GM18511 (cell line): Measurements from ENCODE around the gene RPL10A.
"Not testable (repeated sequence)": the region's sequence is repeated elsewhere in the genome, so short reads cannot be mapped to it uniquely, and the experiment has no call there.

Experiments used
- ATAC-seq: cut with Tn5 transposase; IDR thresholded peaks from one replicate; pipeline ENCODE4 v1.9.1; 2021; ENCODE audit warnings: mild to moderate bottlenecking, moderate library complexity; ENCODE audit not compliant: unreplicated experiment

RPL10A gene

DNA sequence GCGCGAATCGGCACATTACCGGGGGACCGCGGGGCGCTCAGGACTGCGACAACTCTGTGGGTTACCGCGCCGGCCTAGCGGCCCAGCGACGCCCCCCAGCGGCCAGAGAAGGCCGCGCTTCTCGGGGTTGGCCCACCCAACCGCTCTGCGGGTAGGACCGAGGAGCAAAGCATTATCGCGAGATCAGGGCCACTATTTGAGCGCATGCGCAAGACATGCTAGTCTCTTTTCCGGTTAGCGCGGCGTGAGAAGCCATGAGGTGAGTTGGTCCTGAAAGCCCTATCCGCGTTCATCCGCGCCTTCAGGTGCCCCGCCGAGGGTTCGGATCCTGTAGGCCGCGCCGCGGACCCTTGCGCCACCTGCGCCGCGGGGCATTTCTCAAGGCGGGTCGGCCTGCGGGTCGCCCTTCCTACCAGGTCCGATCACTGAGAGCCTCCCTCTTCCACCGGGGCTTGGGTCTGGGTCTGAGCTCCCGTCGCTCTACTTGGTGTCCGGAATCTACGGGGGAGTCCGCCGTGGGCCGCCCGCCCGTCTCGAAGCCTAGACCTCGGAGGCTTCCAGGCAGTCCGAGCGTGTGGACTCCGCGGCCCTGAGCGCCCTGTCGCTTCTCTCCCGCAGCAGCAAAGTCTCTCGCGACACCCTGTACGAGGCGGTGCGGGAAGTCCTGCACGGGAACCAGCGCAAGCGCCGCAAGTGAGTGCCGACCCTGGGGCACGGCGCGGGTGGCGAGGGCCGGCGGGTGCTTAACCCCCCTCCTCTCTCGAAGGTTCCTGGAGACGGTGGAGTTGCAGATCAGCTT lies at the start of gene RPL10A:
TSS of gene RPL10A (plus strand) at position 221 of the 799 bp plus-strand sequence. CDS start at position 255, 34 bp downstream.
- peak; percentile 81 for ATAC-seq

DNA sequence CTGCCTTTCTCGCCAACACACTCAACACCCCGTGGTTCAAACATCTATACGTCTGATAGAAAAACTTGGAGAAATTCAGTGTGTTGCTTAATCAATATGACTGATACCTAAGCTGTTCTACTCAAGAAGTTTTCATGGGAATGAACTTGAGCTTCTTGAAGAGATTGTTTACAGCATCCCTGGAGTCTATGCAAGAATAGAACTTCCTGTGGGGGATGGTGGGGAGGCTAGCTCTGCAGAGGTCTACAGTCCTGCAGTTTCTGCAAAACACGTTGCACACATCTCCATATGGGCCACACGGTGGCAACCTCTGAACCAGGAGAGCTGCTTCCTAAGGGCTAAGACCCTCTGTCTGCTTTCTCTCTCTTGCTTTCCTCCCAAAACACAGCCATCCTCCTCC lies 48.8 kb upstream of the RPL10A start:
- ATAC-seq, result no peak

DNA sequence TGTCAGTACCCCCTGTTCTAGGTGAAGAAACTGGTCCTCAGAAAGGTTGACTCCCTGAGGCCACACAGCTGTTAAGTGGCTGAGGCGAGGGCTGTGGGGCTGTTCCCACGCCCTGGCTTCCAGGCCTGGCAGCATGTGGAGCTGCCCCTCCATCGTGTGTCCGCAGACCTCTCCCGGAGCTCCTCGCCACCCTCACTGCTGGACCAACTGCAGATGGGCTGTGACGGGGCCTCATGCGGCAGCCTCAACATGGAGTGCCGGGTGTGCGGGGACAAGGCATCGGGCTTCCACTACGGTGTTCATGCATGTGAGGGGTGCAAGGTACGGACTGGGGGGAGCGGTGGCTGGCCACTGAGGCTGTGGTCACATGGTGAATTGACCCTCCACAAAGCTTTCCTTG lies 48.2 kb upstream of the RPL10A start:
- ATAC-seq, result no peak

DNA sequence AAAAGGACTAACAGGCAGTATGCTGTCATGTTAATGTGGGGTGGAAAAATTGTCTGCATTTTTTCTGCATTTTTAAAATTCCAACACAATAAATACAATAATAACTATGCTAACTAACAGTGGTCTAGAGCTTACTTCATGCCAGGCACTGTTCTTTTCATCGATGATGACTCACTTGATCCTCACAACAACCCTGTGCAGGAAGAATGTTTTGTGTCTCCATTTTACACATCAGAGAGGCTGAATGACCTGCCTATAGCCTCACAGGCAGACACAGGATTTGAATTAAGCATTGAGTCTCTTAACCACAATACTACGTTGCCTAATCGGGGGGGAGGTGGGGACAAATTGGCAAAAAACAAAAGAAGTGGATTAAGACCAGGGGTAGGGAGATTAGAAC lies 42.9 kb upstream of the RPL10A start:
- ATAC-seq, result no peak

DNA sequence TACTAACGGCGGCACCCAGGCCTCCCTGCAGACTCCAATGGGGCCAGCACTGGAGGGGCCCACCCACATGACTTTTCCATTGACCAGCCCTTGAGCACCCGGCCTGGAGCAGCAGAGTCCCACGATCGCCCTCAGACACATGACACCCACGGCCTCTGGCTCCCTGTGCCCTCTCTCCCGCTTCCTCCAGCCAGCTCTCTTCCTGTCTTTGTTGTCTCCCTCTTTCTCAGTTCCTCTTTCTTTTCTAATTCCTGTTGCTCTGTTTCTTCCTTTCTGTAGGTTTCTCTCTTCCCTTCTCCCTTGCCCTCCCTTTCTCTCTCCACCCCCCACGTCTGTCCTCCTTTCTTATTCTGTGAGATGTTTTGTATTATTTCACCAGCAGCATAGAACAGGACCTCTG lies 42.1 kb upstream of the RPL10A start:
- no peak for ATAC-seq

DNA sequence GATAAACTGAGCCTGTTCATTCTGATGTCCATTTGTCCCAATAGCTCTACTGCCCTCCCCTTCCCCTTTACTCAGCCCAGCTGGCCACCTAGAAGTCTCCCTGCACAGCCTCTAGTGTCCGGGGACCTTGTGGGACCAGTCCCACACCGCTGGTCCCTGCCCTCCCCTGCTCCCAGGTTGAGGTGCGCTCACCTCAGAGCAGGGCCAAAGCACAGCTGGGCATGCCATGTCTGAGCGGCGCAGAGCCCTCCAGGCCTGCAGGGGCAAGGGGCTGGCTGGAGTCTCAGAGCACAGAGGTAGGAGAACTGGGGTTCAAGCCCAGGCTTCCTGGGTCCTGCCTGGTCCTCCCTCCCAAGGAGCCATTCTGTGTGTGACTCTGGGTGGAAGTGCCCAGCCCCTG lies 40.8 kb upstream of the RPL10A start:
- ATAC-seq, result no peak

DNA sequence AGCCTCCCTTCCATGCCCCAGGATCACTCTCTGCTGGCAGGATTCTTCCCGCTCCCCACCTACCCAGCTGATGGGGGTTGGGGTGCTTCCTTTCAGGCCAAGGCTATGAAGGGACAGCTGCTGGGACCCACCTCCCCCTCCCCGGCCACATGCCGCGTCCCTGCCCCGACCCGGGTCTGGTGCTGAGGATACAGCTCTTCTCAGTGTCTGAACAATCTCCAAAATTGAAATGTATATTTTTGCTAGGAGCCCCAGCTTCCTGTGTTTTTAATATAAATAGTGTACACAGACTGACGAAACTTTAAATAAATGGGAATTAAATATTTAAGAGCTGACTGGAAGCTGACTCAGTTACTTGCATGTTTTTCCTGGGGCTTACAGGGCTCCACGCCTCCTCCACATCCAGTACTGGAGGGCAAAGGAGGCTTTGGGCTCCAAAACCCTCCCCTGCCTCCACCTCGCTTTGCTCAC lies 40.3 kb upstream of the RPL10A start:
- ATAC-seq, result no peak

DNA sequence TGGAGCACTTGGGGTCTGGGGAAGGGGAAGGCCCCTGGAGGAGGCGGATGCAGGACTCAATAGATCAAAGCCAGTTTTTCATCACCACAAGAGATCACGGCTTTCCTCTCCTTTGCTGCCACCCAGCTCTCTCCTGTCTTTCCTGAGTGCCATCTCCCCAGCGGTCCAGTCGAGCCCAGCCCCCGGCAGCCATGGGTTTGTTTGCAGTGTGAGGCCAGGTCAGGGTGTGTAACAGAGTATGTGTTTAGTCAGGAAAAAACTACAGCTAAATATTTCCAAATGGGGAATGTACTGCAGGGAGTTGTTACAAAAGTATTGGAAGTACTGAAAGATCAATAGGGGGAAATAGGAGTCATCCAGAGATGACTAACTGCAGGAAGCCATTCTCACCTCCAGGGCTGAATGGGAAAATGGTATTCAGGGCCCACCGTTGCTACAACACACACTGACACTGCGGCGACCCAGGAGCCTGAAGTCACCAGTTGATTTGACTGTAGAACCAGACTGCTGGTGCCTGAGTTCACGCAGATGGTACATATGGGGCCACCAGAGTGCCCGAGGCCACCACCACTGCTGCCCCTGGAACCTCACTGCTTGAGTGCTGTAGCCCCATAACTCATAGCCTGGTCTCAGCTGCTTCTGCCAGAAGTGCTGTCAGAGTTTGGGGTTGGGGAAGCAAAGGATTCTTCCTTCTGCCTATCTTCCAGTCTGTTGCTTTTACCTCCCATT lies 39.6 kb upstream of the RPL10A start:
- ATAC-seq, result no peak

DNA sequence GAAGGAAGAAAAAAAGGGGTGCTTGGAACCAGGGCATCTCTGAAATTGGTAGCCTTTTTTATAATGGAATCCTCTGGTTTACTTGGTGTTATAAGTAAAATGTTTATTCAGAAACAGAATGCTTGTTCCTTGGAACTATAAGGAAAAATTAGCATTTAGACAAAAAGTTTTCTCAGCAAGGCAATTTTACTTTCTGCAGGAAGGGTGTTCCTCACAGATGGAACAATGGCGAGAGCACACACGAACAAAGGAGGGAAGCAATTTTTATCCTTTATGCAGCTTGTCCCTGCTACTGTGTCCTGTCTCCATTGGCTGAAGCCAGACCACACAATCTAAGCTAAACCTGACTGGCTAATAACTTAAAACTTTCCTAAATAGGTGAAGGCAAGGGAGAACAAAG lies 38.7 kb upstream of the RPL10A start:
- no peak for ATAC-seq

DNA sequence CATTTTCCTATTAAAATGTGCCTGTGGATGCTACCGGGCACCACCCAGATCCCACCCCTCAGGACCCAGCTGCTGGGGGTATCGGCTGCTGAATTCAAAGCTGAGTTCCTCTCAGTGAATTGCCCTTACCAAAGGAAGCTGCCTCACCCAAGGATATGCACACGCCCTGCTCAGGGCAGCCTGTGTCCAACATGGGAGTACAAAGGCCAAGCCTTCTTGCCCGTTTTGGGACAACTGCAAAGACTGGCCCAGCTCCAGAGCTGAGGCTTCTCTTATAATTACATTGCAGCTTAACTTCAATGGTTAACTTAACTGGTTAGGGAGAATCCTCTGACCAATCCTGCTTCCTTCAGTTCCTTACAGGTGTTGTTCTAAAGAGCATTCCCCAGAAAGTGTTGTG lies 35.9 kb upstream of the RPL10A start:
- ATAC-seq, result no peak

DNA sequence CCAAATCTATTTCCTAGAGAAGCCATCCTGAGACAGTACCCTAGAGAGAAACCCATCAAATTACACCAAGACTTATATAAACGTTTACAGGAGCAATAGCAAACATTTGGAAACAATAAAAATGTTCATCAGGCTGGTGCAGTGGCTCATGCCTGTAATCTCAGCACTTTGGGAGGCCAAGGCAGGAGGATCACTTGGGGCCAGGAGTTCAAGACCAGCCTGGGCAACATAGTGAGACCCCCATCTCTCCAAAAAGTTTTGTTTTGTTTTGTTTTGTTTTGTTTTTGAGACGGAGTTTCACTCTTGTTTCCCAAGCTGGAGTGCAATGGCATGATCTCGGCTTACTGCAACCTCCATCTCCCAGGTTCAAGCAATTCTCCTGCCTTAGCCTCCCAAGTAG lies 35.5 kb upstream of the RPL10A start:
- not testable (repeated sequence) for ATAC-seq

DNA sequence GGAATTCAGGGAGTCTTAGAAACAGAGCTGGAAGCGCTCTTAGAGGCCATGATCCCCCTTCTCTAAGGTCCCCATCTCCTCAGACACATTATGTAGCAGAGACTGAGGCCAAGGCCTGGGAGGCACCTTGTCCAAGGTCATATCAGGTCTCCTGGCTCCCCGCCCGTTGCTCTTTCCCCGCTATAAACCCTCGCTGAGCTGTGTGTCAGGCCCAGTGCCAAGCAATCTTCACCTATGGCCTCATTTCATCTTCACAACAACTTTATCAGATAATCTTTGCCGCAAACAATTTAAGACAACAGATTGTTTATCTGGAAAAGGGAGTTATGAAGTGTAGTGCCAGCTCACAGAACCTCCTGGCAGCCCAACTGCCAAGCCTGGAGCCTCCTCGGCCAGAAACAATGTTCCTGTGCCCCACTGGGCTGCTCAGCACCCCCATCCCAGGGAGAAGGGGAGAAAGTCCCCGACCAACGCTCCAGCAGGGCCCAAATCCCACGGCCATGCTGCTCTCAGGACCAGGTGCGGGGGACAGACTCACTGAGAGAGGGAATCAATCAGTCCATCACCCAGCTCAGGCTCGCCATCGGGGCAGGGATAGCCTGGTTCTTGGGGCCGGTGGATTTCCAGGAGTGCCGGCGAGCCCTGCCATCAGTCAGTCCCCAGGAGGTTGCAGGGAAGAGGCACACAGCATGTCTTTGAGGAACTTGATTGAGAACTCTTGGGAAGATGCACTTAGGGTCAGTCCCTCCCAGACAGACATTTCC lies 32.9 kb upstream of the RPL10A start:
- ATAC-seq, result no peak

DNA sequence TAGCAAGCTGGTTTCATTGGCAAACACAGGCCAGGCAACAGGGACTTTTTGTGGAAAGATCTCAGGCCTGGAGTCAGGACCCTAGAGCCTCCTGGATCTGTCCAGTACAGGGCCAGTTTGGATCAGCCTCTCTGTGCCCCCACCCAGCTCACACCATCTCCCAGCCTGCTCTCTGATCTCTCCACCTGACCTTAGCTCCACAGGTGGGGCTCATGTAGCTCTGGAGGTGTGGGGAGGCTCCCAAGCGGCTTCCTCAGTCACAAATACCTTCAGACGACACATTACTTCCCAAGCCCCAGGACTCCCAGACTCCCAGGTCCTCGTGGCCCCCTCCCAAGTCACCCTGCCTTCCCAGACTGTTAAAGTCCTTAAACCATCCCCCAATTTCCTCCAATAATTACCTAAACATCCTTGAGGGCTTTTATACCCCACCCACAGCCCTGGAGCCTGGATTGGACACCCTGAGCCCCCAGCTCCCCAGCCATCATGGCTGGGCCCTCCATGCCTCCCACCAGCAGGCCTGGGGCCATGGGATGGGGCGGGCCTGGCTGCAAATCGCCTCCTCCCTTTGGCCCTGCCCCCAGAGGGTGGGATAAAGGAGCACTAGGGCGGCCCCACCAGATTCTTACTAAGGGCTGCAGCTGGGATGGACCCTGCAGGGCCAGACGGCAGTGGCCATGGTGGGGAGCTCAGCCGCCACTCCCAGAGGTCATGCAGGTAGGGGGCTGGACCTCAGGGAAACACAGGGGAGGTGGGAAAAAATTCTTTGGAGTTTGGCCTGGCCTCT lies 31.9 kb upstream of the RPL10A start:
- ATAC-seq, result no peak

DNA sequence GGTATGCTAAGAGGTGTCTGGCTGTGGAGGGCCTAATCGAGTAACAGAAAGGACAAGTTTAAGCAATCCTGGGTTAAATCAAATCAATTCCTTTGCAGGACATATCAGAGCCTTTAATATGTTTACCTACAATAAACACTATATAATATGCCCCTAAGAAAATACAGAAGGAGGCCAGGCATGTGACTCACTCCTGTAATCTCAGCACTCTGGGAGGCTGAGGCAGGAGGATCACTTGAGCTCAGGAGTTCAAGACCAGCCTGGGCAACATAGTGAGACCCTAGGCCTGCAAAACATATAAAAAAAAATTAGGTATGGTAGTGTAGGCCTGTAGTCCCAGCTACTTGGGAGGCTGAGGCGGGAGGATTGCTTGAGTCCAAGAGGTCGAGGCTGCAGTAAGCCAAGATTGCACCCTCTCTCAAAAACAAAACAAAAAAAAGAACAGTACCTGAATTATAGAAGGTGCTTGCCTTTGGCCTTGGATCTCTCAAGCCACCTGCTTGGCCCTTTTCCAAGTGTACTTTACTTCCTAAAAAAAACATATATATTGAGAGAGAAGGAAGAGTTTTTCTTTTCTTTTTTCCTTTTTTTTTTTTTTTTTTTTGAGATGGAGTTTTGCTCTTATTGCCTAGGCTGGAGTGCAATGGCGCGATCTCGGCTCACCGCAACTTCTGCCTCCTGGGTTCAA lies 29.7 kb upstream of the RPL10A start:
- ATAC-seq, result not testable (repeated sequence)

DNA sequence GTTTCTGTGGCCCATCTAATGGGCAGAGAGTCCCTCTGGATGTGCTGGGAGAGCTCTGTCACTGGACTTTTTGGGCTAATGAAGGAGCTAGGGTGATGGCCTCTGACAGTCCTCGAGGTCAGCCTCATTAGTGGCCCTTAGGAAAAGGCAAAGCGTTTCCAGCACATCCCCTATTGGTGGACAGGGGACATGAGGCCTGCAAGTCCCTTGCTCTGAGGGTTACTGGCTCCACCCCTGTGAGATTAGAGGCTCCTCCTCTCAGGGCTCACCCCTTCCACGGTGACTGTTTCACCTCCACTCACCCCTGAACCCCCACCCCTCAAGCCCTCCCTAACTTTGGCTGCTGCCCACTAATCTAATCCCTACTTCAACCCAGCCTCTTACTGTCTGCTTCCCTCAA lies 28.9 kb upstream of the RPL10A start:
- no peak for ATAC-seq

DNA sequence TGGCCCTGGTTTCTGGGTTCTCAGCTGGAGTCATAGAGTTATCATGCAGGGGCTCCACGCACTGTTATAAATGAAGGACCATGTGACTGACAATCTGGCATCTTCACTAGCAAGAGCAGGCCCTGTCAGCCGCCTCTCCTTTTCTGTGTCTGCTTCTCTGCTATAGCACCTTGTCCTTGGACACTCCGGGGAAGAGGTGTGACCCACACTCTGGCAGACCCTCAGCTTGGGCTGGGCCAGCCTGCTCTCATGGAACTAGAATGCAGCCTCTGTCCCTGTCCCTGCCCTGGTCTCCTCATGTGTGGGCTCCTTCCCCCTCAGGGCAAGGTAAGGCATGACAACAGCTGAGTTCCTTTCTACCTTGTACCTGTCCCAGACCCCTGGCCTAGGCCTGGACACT lies 27.0 kb upstream of the RPL10A start:
- ATAC-seq, result no peak

DNA sequence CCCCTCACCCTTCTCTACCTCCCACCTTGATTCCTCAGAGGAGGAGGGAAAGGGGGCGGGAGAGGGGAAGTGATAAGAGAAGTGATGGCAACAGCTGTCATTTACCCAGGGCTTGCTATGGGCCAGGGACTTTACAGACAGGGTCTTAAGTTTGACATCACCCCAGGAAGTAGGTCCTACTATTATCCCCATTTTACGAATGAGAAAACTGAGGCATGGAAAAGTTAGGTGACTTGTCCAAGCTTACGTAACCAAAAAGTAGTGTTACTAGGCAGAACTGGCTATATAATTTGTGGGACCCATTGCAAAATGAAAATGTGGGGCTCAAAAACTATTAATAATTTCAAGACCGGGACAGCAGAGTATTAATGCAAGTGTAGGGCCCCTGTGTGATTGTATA lies 26.6 kb upstream of the RPL10A start:
- ATAC-seq, result no peak

DNA sequence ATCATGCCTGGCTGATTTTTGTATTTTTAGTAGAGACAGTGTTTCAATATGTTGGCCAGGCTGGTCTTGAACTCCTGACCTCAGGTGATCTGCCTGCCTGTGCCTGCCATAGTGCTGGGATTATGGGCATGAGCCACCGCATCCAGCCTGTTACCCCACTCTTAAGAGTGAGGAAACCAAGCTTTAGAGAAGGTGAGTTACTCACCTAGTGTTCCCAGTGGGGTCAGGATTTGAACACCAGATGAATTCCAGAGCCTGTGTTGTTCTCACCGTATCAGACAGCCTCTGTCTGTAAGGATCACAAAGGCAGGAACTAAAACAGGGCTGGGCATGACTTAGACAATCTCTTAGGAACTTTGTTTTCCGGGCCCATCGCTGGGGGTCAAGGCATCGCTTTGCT lies 25.5 kb upstream of the RPL10A start:
- ATAC-seq, result no peak

DNA sequence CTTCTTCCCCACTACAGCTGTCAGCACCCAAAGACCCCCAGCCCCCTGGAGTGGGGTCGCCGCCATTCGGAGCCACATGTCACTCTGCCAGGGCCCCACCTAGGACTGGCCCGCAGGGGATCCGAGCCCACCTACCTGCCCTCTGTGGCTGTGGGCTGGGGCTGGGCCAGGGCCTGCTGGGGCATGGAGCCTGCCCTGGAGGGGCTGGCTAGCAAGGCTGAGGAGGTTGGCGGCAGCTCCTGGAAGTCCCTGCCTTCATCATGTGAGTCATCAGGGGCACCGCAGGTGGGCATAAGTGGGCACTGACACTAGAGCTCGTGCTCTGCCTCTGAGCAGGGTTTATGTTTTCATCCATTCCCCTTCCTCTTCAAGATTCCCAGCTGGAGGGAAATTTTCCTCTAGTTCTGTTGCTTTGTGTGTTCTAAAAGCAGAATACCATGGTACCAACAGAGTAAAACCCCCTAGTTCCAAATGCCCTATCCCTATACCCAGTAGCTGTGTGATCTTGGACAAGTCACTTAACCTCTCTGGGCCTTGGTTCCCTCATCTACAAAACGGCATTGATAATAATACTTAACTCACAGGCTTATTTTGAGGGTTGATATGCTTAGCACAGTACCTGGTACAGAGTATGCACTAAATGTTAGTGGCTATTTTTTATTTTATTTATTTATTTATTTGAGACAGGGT lies 24.7 kb upstream of the RPL10A start:
- ATAC-seq, result no peak

DNA sequence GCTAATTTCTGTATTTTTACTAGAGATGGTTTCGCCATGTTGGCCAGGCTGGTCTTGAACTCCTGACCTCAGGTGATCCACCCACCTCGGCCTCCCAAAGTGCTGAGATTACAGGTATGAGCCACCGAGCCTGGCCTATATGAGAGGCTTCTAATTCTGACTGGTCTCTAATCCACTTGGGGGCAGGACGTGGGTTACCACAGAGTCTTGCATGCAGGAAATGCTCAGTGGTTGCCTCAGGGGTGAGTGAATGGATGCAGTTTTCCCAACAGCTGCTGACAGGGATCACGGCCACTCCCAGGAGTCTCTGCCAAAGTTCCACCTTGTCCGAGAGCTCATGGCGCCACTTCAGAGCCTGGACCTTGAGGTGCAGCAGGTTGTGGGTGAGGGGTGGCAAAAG lies 22.5 kb upstream of the RPL10A start:
- no peak for ATAC-seq
